Psoas muscle (tissue), 8 donors: ENCODE data around the gene SCN7A. TPM values are rescaled to one million over a fixed set of nuclear protein-coding genes. Genes with fewer than 3 reads are reported as not detected.
"Not testable (repeated sequence)": the region's sequence is repeated elsewhere in the genome, so short reads cannot be mapped to it uniquely, and the experiment has no call there.

Source experiments
- ATAC-seq, 4 donors: fragments of 200-7000 bp; cut with Tn5 transposase; one replicate each; pipeline ENCODE4 v1.9.1; 2020; ENCODE audit warnings: moderate library complexity in 3 of 4, mild to moderate bottlenecking in 2 of 4
- DNase-seq, 2 donors: peaks; one replicate each; pipeline ENCODE4 v3.0.0-alpha.2; 2020
- H3K27ac ChIP-seq: fragments of 200-600 bp; one replicate; pipeline ENCODE4 v1.8.0; 2022
- H3K27me3 ChIP-seq, 3 donors: fragments of 200-600 bp in 1 of 3; one replicate each; pipeline versions ENCODE4 v1.6.1 to v1.8.0; 2013 to 2022; ENCODE audit warnings: low read length in 2 of 3, mild to moderate bottlenecking in 2 of 3, moderate library complexity in 1 of 3; ENCODE audit not compliant: insufficient read depth in 3 of 3
- H3K36me3 ChIP-seq, 2 donors: fragments of 200-600 bp in 1 of 2; one replicate each; pipeline versions ENCODE4 v1.6.1 to v1.8.0; 2013 to 2022; ENCODE audit warnings: low read depth in 1 of 2, mild to moderate bottlenecking in 1 of 2, moderate library complexity in 1 of 2; ENCODE audit not compliant: insufficient read depth in 1 of 2
- H3K4me1 ChIP-seq: fragments of 200-600 bp; one replicate; pipeline ENCODE4 v1.8.0; 2022
- H3K4me3 ChIP-seq: fragments of 200-600 bp; one replicate; pipeline ENCODE4 v1.8.0; 2022; ENCODE audit warnings: mild to moderate bottlenecking
- H3K9me3 ChIP-seq: fragments of 200-600 bp; one replicate; pipeline ENCODE4 v1.8.0; 2022
- WGBS, 3 donors: extraction: QIAGEN DNeasy Blood & Tissue Kit; methylation state at CpG; one replicate each; pipeline versions ENCODE4 v1.1.6 to v1.1.7; 2013; 5-methylcytosine and 5-hydroxymethylcytosine counted together
- intact Hi-C, 2 donors: fragments of 100-400 bp; cut with DNase I; formaldehyde crosslinking; loops; one replicate each; pipeline versions ENCODE4 v1.11.0 to v1.14.2; 2022
- polyA plus RNA-seq, 3 donors: library from polyadenylated mRNA; stranded (reverse); fragments of 200-250 nt; gene quantifications; one replicate each; pipeline ENCODE4 v1.2.3, GENCODE V29; 2013
- total RNA-seq, 4 donors: library from RNA; stranded (reverse); fragmentation: NEBNext Ultra II Directional in 2 of 4; extraction: Animal tissue kit (Norgen Biotek cat#: 25700) in 2 of 4; gene quantifications; one replicate each; pipeline versions ENCODE4 v1.2.1 to v1.2.4, GENCODE V29; 2021 to 2023
- TF ChIP-seq, protein P1 (sequence below): fragments of 200-600 bp; IDR thresholded peaks from one replicate; pipeline ENCODE4 v1.8.0; 2022; ENCODE audit warnings: antibody characterized with exemption
- donor health status: healthy with polysubstance abuse.
- donor health status: DM: no; HTN: no; CAD: no; lungs with moderate emphysema.
- donor health status: Bipolar disorder and iron deficiency.
- donor health status: healthy.
- donor health status: DM: yes; HTN: yes; CAD: no.
- donor health status: DM: no; HTN: no; CAD: no.
- donor health status: DM: no; HTN: no; CAD: no.
- donor health status: DM: yes; HTN: yes; CAD: no.

The SCN7A gene
- total and polyA plus RNA-seq, 7 donors = 1.2 to 17.3 (median 2.5) TPM

DNA sequence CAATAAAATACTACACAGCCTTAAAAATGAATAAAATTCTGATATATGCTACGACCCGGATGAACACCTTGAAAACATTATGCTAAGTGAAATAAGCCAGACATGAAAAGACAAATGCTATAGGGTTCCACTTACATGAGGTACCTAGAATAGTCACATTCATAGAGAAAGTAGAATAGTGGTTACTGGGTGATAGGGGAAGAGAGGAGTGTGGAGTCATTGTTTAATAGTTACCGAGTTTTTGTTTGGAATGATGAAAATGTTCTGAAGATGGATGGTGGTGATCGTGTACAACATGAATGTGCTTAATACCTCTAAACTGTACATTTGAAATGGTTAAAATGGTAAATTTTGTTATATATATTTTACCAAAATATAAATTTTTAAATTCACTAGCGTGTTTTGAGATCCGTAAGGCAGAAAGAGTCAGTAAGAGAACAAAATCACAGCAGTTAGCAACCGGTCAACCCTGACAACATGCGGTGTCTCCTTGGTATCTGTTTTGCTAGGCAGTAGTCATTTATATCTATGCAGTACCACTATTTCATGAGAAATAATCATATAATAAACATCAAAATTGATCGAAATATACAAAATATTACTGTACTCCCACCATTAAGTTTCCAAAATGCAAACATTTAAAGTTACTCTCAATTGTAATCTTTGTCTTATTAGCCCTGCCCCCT lies 129.4 kb downstream of the SCN7A start:
- H3K4me1 ChIP-seq = no peaks in the 10 kb centered on the region
- no peaks in the 10 kb centered on the region for H3K9me3 ChIP-seq
- WGBS, 3 donors = 93 to 97% (median 95%) methylated on average over 9 of the region's 9 CpGs
- H3K27me3 ChIP-seq = no peaks in the 10 kb centered on the region
- no peak for DNase-seq
- H3K36me3 ChIP-seq = no peaks in the 10 kb centered on the region
- no peak overlapping the region for H3K4me3 ChIP-seq
- TF ChIP-seq, protein P1, sequence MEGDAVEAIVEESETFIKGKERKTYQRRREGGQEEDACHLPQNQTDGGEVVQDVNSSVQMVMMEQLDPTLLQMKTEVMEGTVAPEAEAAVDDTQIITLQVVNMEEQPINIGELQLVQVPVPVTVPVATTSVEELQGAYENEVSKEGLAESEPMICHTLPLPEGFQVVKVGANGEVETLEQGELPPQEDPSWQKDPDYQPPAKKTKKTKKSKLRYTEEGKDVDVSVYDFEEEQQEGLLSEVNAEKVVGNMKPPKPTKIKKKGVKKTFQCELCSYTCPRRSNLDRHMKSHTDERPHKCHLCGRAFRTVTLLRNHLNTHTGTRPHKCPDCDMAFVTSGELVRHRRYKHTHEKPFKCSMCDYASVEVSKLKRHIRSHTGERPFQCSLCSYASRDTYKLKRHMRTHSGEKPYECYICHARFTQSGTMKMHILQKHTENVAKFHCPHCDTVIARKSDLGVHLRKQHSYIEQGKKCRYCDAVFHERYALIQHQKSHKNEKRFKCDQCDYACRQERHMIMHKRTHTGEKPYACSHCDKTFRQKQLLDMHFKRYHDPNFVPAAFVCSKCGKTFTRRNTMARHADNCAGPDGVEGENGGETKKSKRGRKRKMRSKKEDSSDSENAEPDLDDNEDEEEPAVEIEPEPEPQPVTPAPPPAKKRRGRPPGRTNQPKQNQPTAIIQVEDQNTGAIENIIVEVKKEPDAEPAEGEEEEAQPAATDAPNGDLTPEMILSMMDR = no peak
- no peak overlapping the region for H3K27ac ChIP-seq
- intact Hi-C loops = loop anchor here in 1 of 2 donors (5.0 kb wide), 1 partner anchor 153 kb away; no protein-coding TSS in a partner anchor
- no peak for ATAC-seq

DNA sequence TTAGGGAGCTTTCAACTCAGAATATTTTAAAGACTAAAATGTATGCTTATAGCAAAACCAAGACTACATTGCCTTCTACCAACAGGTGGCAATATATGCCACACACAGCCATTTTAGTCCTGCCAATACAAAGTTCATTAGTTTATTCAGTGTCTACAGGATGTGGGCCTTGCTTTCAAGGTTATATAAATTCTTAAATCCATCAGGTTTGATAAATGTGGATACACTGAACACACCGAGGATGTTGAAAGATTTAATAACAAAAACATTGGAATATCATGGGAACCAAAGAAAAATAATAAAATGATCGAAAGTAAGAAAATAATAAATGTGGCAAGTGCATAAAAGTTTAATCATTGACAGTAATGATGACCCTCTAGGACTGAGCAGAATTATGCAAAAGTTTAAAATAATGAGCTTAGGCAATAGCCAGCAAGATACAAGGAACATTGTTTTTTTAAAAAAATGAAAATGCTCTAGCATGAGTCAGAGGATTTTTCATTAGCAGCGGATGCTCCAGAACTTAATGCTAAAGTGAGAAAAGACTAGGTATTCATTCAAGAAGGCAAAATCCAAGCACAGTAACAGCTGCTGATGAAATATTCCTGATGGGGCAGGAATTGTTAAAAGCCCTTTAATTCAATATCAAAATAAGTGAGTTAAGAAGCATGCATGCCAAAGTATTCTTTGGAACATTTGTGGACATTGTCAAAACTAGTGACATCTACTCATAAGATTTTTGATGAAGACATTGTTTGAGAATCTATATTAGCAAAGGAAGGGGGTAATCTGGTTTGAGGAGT lies 132.5 kb downstream of the SCN7A start:
- TF ChIP-seq, protein P1 = peak; percentile 37
- Histone ChIP-seq H3K27ac (no peak overlapping the region), H3K4me1 (no peaks in the 10 kb centered on the region), H3K27me3 (no peaks in the 10 kb centered on the region), H3K9me3 (no peaks in the 10 kb centered on the region), H3K36me3 (no peaks in the 10 kb centered on the region), H3K4me3 (no peak overlapping the region)
- WGBS, 3 donors = 71 to 75% (median 75%) methylated on average over 3 of the region's 3 CpGs
- DNase-seq = no peak
- intact Hi-C loops = loop anchor here in 1 of 2 donors (5.0 kb wide), 1 partner anchor 156 kb away; no protein-coding TSS in a partner anchor
- ATAC-seq = no peak

DNA sequence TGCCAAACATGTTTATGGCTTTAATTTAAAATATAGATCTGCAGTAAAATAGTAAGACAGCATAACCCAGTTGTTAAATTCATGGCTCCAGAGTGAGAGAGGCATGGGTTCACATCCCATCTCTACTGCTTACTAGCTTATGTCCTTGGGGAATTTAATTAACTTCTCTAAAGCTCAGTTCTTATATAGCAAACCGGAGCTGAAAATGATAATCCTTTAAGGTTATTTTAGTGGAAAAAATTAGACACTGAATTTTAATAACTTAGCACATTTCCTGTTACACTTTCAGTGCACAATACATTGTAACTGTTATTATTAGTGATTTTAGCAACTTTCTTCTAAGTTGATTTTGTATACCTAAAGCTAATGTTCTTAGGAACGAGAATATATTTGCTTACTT lies 133.1 kb downstream of the SCN7A start:
- 65 to 79% (median 70%) methylated on average over 2 of the region's 2 CpGs for WGBS, 3 donors
- Histone ChIP-seq H3K27ac (no peak overlapping the region), H3K36me3 (no peaks in the 10 kb centered on the region), H3K4me3 (no peak overlapping the region), H3K9me3 (no peaks in the 10 kb centered on the region), H3K27me3 (no peaks in the 10 kb centered on the region), H3K4me1 (no peaks in the 10 kb centered on the region)
- ATAC-seq = no peak
- DNase-seq = no peak
- intact Hi-C loops = loop anchor here in 1 of 2 donors (5.0 kb wide), 1 partner anchor 156 kb away; no protein-coding TSS in a partner anchor
- TF ChIP-seq, protein P1 = no peak

DNA sequence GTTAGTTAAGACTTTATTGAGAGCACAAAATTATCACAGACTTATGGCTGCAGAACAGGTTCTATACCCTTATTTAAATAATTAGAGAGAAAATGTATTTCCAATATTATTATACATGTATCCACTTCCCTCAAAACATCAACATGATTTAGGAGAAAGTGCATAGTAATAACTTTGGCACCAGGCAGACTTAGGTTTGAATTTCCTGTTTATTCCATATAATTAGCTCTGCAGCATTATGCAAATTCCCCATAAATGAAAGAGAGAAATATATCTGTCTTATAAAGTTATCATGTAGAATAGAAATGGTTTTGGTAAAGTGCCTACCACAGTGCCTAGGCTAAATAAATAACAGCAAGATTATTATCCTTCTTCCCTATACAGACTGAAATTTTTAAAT lies 133.6 kb downstream of the SCN7A start:
- TF ChIP-seq, protein P1 = no peak
- no peaks in the 10 kb centered on the region for H3K4me1 ChIP-seq
- no peaks in the 10 kb centered on the region for H3K36me3 ChIP-seq
- no peak overlapping the region for H3K27ac ChIP-seq
- DNase-seq = no peak
- intact Hi-C loops = loop anchor here in 1 of 2 donors (5.0 kb wide), 1 partner anchor 157 kb away; no protein-coding TSS in a partner anchor
- no peak overlapping the region for H3K4me3 ChIP-seq
- no peaks in the 10 kb centered on the region for H3K27me3 ChIP-seq
- no peak for ATAC-seq
- H3K9me3 ChIP-seq = no peaks in the 10 kb centered on the region

DNA sequence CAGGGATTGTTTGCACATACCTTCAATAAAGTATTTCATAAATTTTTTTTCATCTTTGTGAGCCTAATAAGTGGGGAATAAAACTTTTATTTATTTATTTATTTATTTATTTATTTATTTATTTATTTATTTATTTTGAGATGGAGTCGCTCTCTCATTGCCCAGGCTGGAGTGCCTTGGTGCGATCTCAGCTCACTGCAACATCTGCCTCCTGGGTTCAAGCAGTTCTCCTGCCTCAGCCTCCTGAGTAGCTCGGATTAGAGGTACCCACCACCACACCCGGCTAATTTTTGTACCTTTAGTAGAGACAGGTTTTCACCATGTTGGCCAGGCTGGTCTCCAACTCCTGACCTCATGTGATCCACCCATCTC lies 136.1 kb downstream of the SCN7A start:
- H3K27me3 ChIP-seq, DNase-seq, intact Hi-C loops, H3K9me3 ChIP-seq, ATAC-seq, H3K27ac ChIP-seq, H3K4me1 ChIP-seq, H3K36me3 ChIP-seq, H3K4me3 ChIP-seq: not testable (repeated sequence)
- 96 to 98% (median 96%) methylated on average over 4 of the region's 4 CpGs for WGBS, 3 donors
